Neuronal stem cell (in vitro differentiated cells): ENCODE data around the gene IL9R.

ENCODE experiments used
- DNase-seq: peaks from one replicate; pipeline ENCODE4 v3.0.0-alpha.2; 2013; ENCODE audit warnings: low spot score
- H2AFZ ChIP-seq: one replicate; pipeline ENCODE4 v1.6.1; 2013; ENCODE audit warnings: mild to moderate bottlenecking, low read length, inconsistent platforms
- H2AK5ac ChIP-seq: 2 replicates; pipeline ENCODE4 v1.6.1; 2013; ENCODE audit warnings: low read depth, mild to moderate bottlenecking, inconsistent platforms, low read length, moderate library complexity, mixed read lengths
- H2BK120ac ChIP-seq: 2 replicates; pipeline ENCODE4 v1.6.1; 2013; ENCODE audit warnings: low read depth, mild to moderate bottlenecking, inconsistent platforms, low read length, moderate library complexity, mixed read lengths
- H2BK12ac ChIP-seq: one replicate; pipeline ENCODE4 v1.6.1; 2013; ENCODE audit warnings: low read length, inconsistent platforms
- H2BK15ac ChIP-seq: 2 replicates; pipeline ENCODE4 v1.6.1; 2013; ENCODE audit warnings: mild to moderate bottlenecking, low read length, inconsistent platforms, mixed read lengths
- H2BK5ac ChIP-seq: one replicate; pipeline ENCODE4 v1.6.1; 2013; ENCODE audit warnings: inconsistent platforms, mild to moderate bottlenecking, low read length, moderate library complexity
- H3K14ac ChIP-seq: one replicate; pipeline ENCODE4 v1.6.1; 2013; ENCODE audit warnings: low read length, inconsistent platforms
- H3K18ac ChIP-seq: 2 replicates; pipeline ENCODE4 v1.6.1; 2013; ENCODE audit warnings: low read length, inconsistent platforms
- H3K23ac ChIP-seq: 2 replicates; pipeline ENCODE4 v1.6.1; 2013; ENCODE audit warnings: low read depth, mild to moderate bottlenecking, mixed read lengths, low read length, inconsistent platforms; ENCODE audit not compliant: poor library complexity
- H3K27ac ChIP-seq: replicated peaks from 3 replicates; pipeline ENCODE4 v1.5.1; 2013; ENCODE audit warnings: low read length, inconsistent platforms
- H3K27me3 ChIP-seq, 3 experiments: 2 replicates each; pipeline ENCODE4 v1.6.1; 2013; ENCODE audit warnings: low read length in 3 of 3, mild to moderate bottlenecking in 2 of 3, inconsistent platforms in 1 of 3, low read depth in 1 of 3, mixed read lengths in 1 of 3, moderate library complexity in 1 of 3; ENCODE audit not compliant: control insufficient read depth in 3 of 3, insufficient read depth in 3 of 3
- H3K36me3 ChIP-seq, 2 donors: replicated peaks in 1 of 2; 2 replicates each; pipeline ENCODE4 v1.6.1; 2013; ENCODE audit warnings: low read length in 2 of 2; ENCODE audit not compliant: control insufficient read depth in 2 of 2, insufficient read depth in 2 of 2
- H3K4ac ChIP-seq: 2 replicates; pipeline ENCODE4 v1.6.1; 2013; ENCODE audit warnings: inconsistent platforms, mild to moderate bottlenecking, low read length, moderate library complexity
- H3K4me1 ChIP-seq, 2 donors: 1 replicate in 1 of 2; 2 replicates in 1 of 2; pipeline ENCODE4 v1.6.1; 2013; ENCODE audit warnings: low read length in 2 of 2, low read depth in 1 of 2; ENCODE audit not compliant: control insufficient read depth in 2 of 2, insufficient read depth in 1 of 2
- H3K4me2 ChIP-seq: one replicate; pipeline ENCODE4 v1.6.1; 2013; ENCODE audit warnings: mild to moderate bottlenecking, low read length, inconsistent platforms; ENCODE audit not compliant: insufficient read depth, poor library complexity, severe bottlenecking
- H3K4me3 ChIP-seq, 2 donors: 2 replicates each; pipeline ENCODE4 v1.5.1; 2013; ENCODE audit warnings: low read length in 2 of 2, mild to moderate bottlenecking in 2 of 2, inconsistent platforms in 1 of 2, moderate library complexity in 1 of 2
- H3K79me1 ChIP-seq: one replicate; pipeline ENCODE4 v1.6.1; 2013; ENCODE audit warnings: low read depth, mild to moderate bottlenecking, inconsistent platforms, low read length, moderate library complexity
- H3K9ac ChIP-seq: one replicate; pipeline ENCODE4 v1.6.1; 2013; ENCODE audit warnings: mild to moderate bottlenecking, low read depth, low read length, inconsistent platforms; ENCODE audit not compliant: poor library complexity
- H3K9me3 ChIP-seq, 2 donors: replicated peaks in 1 of 2; 2 replicates each; pipeline versions ENCODE3 to v1.6.1; 2013; ENCODE audit warnings: low read length in 2 of 2, mild to moderate bottlenecking in 2 of 2, inconsistent platforms in 1 of 2, low read depth in 1 of 2, mixed read lengths in 1 of 2, moderate library complexity in 1 of 2; ENCODE audit not compliant: control insufficient read depth in 2 of 2, insufficient read depth in 1 of 2
- H4K8ac ChIP-seq: one replicate; pipeline ENCODE4 v1.6.1; 2013; ENCODE audit warnings: low read depth, mild to moderate bottlenecking, inconsistent platforms, low read length, moderate library complexity
- H4K91ac ChIP-seq: one replicate; pipeline ENCODE4 v1.6.1; 2013; ENCODE audit warnings: low read length, low read depth, mild to moderate bottlenecking, inconsistent platforms; ENCODE audit not compliant: poor library complexity
- WGBS, 2 donors: extraction: QIAGEN DNeasy Blood & Tissue Kit; methylation state at CpG; one replicate each; pipeline ENCODE4 v1.1.7; 2013; ENCODE audit warnings: missing lambda C conversion rate in 2 of 2, mixed read lengths in 1 of 2; ENCODE audit not compliant: insufficient read length in 2 of 2, insufficient replicate concordance in 1 of 2; ENCODE audit errors: extremely low coverage in 2 of 2; 5-methylcytosine and 5-hydroxymethylcytosine counted together

Gene IL9R

GRCh38 chrX:156002507-156002906 lies 5.0 kb downstream of the IL9R start:
- H3K9ac ChIP-seq = no peak overlapping the region
- peak overlapping the region in 1 of 2 donors; percentile 17 for H3K4me3 ChIP-seq
- no peak overlapping the region for H3K27ac ChIP-seq
- WGBS, 2 donors = no CpG with 5 or more reads among the region's 3 CpGs
- no peak overlapping the region for H4K8ac ChIP-seq
- no peak overlapping the region for H2AFZ ChIP-seq
- H3K79me1 ChIP-seq = no peaks in the 10 kb centered on the region
- no peaks in the 10 kb centered on the region for H3K36me3 ChIP-seq
- no peaks in the 10 kb centered on the region for H3K27me3 ChIP-seq
- H2BK5ac ChIP-seq = no peak overlapping the region
- H3K4me2 ChIP-seq = no peak overlapping the region
- no peak overlapping the region for H3K4ac ChIP-seq
- no peaks in the 10 kb centered on the region for H3K4me1 ChIP-seq
- H4K91ac ChIP-seq = no peak overlapping the region
- H2BK15ac ChIP-seq = no peak overlapping the region
- H3K14ac ChIP-seq = no peak overlapping the region
- H3K9me3 ChIP-seq = peaks cover 0 to 46% of the 10 kb centered on the region in 2 donors
- no peak overlapping the region for H3K23ac ChIP-seq
- no peak overlapping the region for H3K18ac ChIP-seq
- H2AK5ac ChIP-seq = no peak overlapping the region
- no peak for DNase-seq
- H2BK120ac ChIP-seq = no peak overlapping the region
- no peak overlapping the region for H2BK12ac ChIP-seq

- no peak overlapping the region for H4K91ac ChIP-seq
- H2BK120ac ChIP-seq = no peak overlapping the region
- no peaks in the 10 kb centered on the region for H3K79me1 ChIP-seq
- no peak overlapping the region for H3K9ac ChIP-seq
- H3K4me2 ChIP-seq = no peak overlapping the region
- peak overlapping the region in 1 of 2 donors; percentile 36 for H3K4me3 ChIP-seq
- H3K36me3 ChIP-seq = no peaks in the 10 kb centered on the region
- WGBS, 2 donors = no CpG with 5 or more reads among the region's 14 CpGs
- no peak overlapping the region for H2BK15ac ChIP-seq
- H3K23ac ChIP-seq = no peak overlapping the region
- no peaks in the 10 kb centered on the region for H3K27me3 ChIP-seq
- H3K4me1 ChIP-seq = no peaks in the 10 kb centered on the region
- no peak overlapping the region for H3K18ac ChIP-seq
- no peak overlapping the region for H3K4ac ChIP-seq
- no peak overlapping the region for H4K8ac ChIP-seq
- no peak overlapping the region for H2BK12ac ChIP-seq
- no peak overlapping the region for H2AFZ ChIP-seq
- no peak for DNase-seq
- no peak overlapping the region for H2AK5ac ChIP-seq
- peaks cover 0 to 37% of the 10 kb centered on the region in 2 donors for H3K9me3 ChIP-seq
- no peak overlapping the region for H2BK5ac ChIP-seq
- H3K14ac ChIP-seq = no peak overlapping the region
- H3K27ac ChIP-seq = no peak overlapping the region
These were observed 6.1 kb downstream of the IL9R start for GRCh38 chrX:156003486-156004185.

- Histone ChIP-seq H2BK12ac (no peak overlapping the region), H3K4me2 (no peak overlapping the region), H2BK5ac (no peak overlapping the region), H4K8ac (no peak overlapping the region), H3K27ac (no peak overlapping the region), H3K9me3 (peaks cover 0 to 34% of the 10 kb centered on the region in 2 donors), H2BK120ac (no peak overlapping the region), H3K36me3 (peaks cover 0 to 4% of the 10 kb centered on the region in 2 donors), H3K9ac (no peak overlapping the region), H3K79me1 (peaks cover 3% of the 10 kb centered on the region), H3K4me1 (peaks cover 0 to 3% of the 10 kb centered on the region in 2 donors), H2AK5ac (no peak overlapping the region), H3K4me3 (peak overlapping the region in 1 of 2 donors; percentile 59), H4K91ac (no peak overlapping the region), H3K14ac (no peak overlapping the region), H3K18ac (no peak overlapping the region), H2AFZ (no peak overlapping the region), H3K23ac (no peak overlapping the region), H2BK15ac (no peak overlapping the region), H3K4ac (no peak overlapping the region), H3K27me3 (peaks cover 0 to 3% (median 0%) of the 10 kb centered on the region in 3 experiments)
- no peak for DNase-seq
- WGBS, 2 donors = no CpG with 5 or more reads among the region's 2 CpGs
These were observed 6.8 kb downstream of the IL9R start for GRCh38 chrX:156004256-156004655.

- H3K27me3 ChIP-seq = peaks cover 0 to 3% (median 0%) of the 10 kb centered on the region in 3 experiments
- peaks cover 3% of the 10 kb centered on the region for H3K79me1 ChIP-seq
- H2BK5ac ChIP-seq = no peak overlapping the region
- no peak overlapping the region for H3K4ac ChIP-seq
- no peak overlapping the region for H4K91ac ChIP-seq
- H2BK15ac ChIP-seq = no peak overlapping the region
- no peak overlapping the region for H3K23ac ChIP-seq
- no peak for DNase-seq
- H3K9ac ChIP-seq = no peak overlapping the region
- H4K8ac ChIP-seq = no peak overlapping the region
- no peak overlapping the region for H2AFZ ChIP-seq
- H3K4me3 ChIP-seq = peak overlapping the region in 1 of 2 donors; percentile 59
- no peak overlapping the region for H3K27ac ChIP-seq
- no peak overlapping the region for H3K18ac ChIP-seq
- H3K4me2 ChIP-seq = no peak overlapping the region
- no peak overlapping the region for H2AK5ac ChIP-seq
- WGBS, 2 donors = no CpG with 5 or more reads among the region's 3 CpGs
- peak overlapping the region; percentile 10 for H3K14ac ChIP-seq
- H2BK120ac ChIP-seq = no peak overlapping the region
- H3K4me1 ChIP-seq = peaks cover 0 to 3% of the 10 kb centered on the region in 2 donors
- peaks cover 0 to 4% of the 10 kb centered on the region in 2 donors for H3K36me3 ChIP-seq
- H2BK12ac ChIP-seq = no peak overlapping the region
- H3K9me3 ChIP-seq = peaks cover 0 to 30% of the 10 kb centered on the region in 2 donors
These were observed 7.2 kb downstream of the IL9R start for GRCh38 chrX:156004740-156005139.
